Measurements from ENCODE around the gene RASSF5.

Gene RASSF5

GRCh38 chr1:206521127-206521526, 13.8 kb downstream of the RASSF5 start:
- no peak overlapping the region for H3K4me2 ChIP-seq (ENCODE audit: insufficient read depth, low read length)
- no peak for ATAC-seq (ENCODE audit: insufficient read depth, low read depth)
- H3K27me3 ChIP-seq (ENCODE audit: insufficient read depth, low read length, poor library complexity): no peaks in the 10 kb centered on the region
- no peak overlapping the region for H3K27ac ChIP-seq (ENCODE audit: low read length)
- no peak overlapping the region for H3K4me3 ChIP-seq (ENCODE audit: low read depth in 1 of 2, low read length in 2 of 2)
- no peak for DNase-seq
- H3K9me3 ChIP-seq (ENCODE audit: insufficient read depth, low read length, severe bottlenecking): no peaks in the 10 kb centered on the region
- no peaks in the 10 kb centered on the region for H3K36me3 ChIP-seq (ENCODE audit: insufficient read depth, low read length)
- no peak overlapping the region for H2AFZ ChIP-seq (ENCODE audit: low read depth, low read length)
- TF ChIP-seq EZH2 (IDR thresholded peaks at IDR 0.05; ENCODE audit: borderline replicate concordance, low read depth, low read length, severe bottlenecking) (no peak), CTCF (IDR thresholded peaks at IDR 0.05; ENCODE audit: borderline replicate concordance, extremely low read depth, low read length, poor library complexity, severe bottlenecking) (no peak)
- no peaks in the 10 kb centered on the region for H3K79me2 ChIP-seq (ENCODE audit: insufficient read depth, low read length)
- H3K9ac ChIP-seq (ENCODE audit: low read depth, low read length): no peak overlapping the region
- no peaks in the 10 kb centered on the region for H4K20me1 ChIP-seq (ENCODE audit: insufficient read depth, low read length)
- no peaks in the 10 kb centered on the region for H3K4me1 ChIP-seq (ENCODE audit: insufficient read depth, low read length)

GRCh38 chr1:206521694-206522402, 14.5 kb downstream of the RASSF5 start:
- no peaks in the 10 kb centered on the region for H3K4me1 ChIP-seq (ENCODE audit: insufficient read depth, low read length)
- H3K9me3 ChIP-seq (ENCODE audit: insufficient read depth, low read length, severe bottlenecking): no peaks in the 10 kb centered on the region
- H3K4me3 ChIP-seq (ENCODE audit: low read depth in 1 of 2, low read length in 2 of 2): no peak overlapping the region
- H3K27me3 ChIP-seq (ENCODE audit: insufficient read depth, low read length, poor library complexity): no peaks in the 10 kb centered on the region
- no peaks in the 10 kb centered on the region for H3K79me2 ChIP-seq (ENCODE audit: insufficient read depth, low read length)
- ATAC-seq (ENCODE audit: insufficient read depth, low read depth) (no peak), DNase-seq (no peak)
- no peak overlapping the region for H3K9ac ChIP-seq (ENCODE audit: low read depth, low read length)
- H2AFZ ChIP-seq (ENCODE audit: low read depth, low read length): no peak overlapping the region
- H3K36me3 ChIP-seq (ENCODE audit: insufficient read depth, low read length): no peaks in the 10 kb centered on the region
- H3K4me2 ChIP-seq (ENCODE audit: insufficient read depth, low read length): no peak overlapping the region
- no peak overlapping the region for H3K27ac ChIP-seq (ENCODE audit: low read length)
- TF ChIP-seq CTCF (IDR thresholded peaks at IDR 0.05; ENCODE audit: borderline replicate concordance, extremely low read depth, low read length, poor library complexity, severe bottlenecking): no peak
- TF ChIP-seq EZH2 (IDR thresholded peaks at IDR 0.05; ENCODE audit: borderline replicate concordance, low read depth, low read length, severe bottlenecking): no peak
- H4K20me1 ChIP-seq (ENCODE audit: insufficient read depth, low read length): no peaks in the 10 kb centered on the region

GRCh38 chr1:206524739-206525364, 17.5 kb downstream of the RASSF5 start:
- no peaks in the 10 kb centered on the region for H3K9me3 ChIP-seq (ENCODE audit: insufficient read depth, low read length, severe bottlenecking)
- H3K4me1 ChIP-seq (ENCODE audit: insufficient read depth, low read length): no peaks in the 10 kb centered on the region
- H2AFZ ChIP-seq (ENCODE audit: low read depth, low read length): no peak overlapping the region
- H3K27me3 ChIP-seq (ENCODE audit: insufficient read depth, low read length, poor library complexity): no peaks in the 10 kb centered on the region
- TF ChIP-seq CTCF (IDR thresholded peaks at IDR 0.05; ENCODE audit: borderline replicate concordance, extremely low read depth, low read length, poor library complexity, severe bottlenecking) (no peak), EZH2 (IDR thresholded peaks at IDR 0.05; ENCODE audit: borderline replicate concordance, low read depth, low read length, severe bottlenecking) (no peak)
- H3K9ac ChIP-seq (ENCODE audit: low read depth, low read length): no peak overlapping the region
- H3K4me2 ChIP-seq (ENCODE audit: insufficient read depth, low read length): no peak overlapping the region
- H3K79me2 ChIP-seq (ENCODE audit: insufficient read depth, low read length): no peaks in the 10 kb centered on the region
- no peak overlapping the region for H3K27ac ChIP-seq (ENCODE audit: low read length)
- ATAC-seq (ENCODE audit: insufficient read depth, low read depth) (peak; percentile 52; the same call in 2 of the 3 replicates), DNase-seq (no peak)
- no peaks in the 10 kb centered on the region for H4K20me1 ChIP-seq (ENCODE audit: insufficient read depth, low read length)
- H3K36me3 ChIP-seq (ENCODE audit: insufficient read depth, low read length): no peaks in the 10 kb centered on the region
- no peak overlapping the region for H3K4me3 ChIP-seq (ENCODE audit: low read depth in 1 of 2, low read length in 2 of 2)

All from DND-41 (cell line).